CD4-positive, alpha-beta T cell treated with Interleukin-4 for 4 hours (primary cell): Measurements from ENCODE around the gene PTBP3.

Experiments
- DNase-seq: peaks from one replicate; pipeline ENCODE4 v3.0.0-alpha.2; 2020

The PTBP3 gene

DNA sequence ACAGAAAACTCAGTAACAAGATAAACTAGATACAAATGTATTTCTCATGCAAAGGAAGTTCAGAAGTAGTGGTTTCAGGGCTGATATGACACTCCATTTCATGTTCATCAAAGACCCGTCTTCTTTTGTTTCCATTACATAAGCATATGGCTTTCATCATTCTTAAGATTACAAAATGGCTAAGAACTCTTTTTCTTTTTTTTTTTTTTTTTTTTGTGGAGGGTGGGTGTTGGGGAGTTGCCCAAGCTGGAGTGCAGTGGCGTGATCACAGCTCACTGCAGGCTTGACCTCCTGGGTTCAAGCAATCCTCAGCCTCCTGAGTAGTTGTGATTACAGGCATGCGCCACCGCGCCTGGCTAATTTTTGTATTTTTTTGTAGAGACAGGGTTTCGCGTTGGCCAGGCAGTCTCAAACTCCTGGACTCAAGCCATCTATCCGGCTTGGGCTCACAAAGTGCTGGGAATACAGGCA lies 22.0 kb upstream of the PTBP3 start:
- DNase-seq = no peak

DNA sequence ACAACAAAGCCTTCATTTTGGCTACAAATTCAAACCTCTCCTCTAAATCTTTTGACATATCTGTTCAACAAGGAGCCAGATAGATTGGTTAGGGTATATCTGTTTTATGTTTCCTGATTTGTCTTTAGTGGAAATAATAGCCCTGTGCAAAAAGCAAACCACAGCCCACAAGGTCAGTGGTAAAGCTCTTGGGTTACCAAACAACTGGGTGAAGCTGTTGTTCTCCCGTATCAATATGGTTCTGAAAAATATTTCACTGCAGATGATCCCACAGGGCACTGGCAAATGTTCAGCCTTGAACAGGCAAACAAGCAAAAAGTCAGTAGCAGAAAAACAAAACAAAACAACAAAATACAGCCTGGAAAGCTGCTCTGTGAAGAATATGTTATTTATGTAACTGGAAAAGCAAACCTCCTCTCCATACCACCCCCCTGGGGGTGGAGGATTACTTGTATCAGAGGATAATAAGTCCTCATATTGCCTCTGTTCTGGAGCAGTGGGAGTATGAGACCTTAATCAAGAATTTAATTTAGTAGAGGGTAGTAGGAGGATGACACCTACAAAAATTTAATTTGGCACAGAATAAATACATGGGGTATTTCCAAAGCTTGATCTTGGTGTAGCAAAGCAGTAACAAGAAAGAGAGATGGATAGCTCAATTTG lies 20.8 kb upstream of the PTBP3 start:
- no peak for DNase-seq

DNA sequence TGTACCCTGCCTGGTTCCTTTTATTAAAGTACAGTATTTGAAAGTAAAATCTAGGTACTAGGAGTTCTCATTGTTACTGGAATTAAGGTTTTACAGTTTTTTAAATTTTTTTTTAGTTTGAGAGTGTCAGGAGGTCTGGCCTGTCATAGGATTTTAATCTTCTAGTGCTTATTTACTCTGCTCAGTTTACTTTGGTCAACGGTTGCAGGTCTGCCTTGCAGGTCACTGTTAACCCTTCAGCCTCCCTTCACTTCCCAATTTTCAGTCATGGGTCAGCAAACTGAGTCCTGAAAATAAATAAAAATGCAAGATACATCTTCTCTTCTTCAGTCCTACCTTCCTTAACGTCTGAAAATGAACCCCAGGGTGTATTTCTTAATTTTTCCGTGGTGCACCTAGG lies 18.8 kb upstream of the PTBP3 start:
- no peak for DNase-seq

DNA sequence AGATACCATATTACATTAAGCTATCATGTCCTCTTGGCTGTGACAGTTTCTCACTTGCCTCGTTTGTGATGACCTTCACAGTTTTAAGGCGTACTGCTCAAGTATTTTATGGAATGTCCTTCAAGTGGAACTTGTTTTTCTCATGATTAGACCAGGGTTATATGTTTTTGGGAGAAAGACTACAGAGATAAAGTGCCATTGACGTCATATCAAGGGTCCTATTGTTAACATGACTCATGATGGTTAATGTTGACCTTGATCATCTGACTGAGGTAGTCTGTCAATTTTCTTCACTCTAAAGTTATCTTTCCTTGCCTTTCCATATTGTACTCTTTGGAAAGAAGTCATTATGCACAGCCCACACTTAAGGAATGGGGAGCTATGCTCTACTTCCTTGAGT lies 17.8 kb upstream of the PTBP3 start:
- DNase-seq = no peak

DNA sequence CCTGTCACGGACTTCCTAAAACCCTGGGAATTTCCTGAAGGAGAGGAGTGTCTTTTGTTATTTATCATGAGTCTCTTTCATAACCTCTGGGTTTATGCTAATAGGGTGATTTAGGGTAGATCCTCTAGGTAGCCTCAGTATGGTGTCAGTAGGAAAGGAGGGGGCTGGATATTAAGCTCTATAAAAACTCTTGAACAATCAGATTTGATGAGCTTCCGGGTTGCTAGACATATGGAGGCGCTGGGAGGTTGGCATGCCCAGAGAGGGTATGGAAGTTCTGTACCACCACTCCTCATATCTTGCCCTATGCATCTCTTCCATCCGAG lies 15.6 kb upstream of the PTBP3 start:
- DNase-seq = no peak

DNA sequence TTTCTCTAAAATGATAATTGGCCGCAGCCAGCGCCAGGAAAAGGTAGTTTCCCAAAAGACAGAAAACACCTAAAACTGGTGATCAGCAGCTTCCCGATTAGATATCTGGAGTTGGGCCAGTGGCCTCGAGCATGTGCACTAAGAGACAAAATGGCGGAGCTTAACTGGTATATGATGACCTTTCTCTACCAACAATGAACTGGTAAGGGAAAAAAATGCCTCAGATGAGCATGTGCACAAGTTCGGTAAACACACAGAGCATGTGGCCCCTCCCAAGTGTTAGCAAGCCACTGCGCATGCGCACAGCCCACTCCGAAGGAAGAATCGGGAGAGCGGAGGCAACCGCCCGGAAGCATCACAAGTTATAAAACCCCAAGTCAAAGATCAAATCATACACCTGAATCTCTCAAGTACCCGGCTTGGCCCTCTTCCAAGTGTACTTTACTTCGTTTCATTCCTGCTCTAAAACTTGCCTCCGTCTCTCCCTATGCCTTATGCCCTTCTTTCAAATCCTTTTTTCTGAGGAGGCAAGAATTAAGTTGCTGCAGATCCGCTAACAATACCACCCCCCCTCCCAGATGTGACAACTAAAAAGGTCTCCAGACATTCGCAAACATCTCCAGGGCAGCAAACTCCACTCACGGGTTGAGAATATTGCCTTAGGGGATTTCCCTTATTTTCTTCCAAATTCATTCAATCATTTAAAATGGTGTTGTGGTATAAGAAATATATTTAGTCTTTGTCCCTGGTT lies 15.0 kb upstream of the PTBP3 start:
- peak; percentile 78 for DNase-seq

DNA sequence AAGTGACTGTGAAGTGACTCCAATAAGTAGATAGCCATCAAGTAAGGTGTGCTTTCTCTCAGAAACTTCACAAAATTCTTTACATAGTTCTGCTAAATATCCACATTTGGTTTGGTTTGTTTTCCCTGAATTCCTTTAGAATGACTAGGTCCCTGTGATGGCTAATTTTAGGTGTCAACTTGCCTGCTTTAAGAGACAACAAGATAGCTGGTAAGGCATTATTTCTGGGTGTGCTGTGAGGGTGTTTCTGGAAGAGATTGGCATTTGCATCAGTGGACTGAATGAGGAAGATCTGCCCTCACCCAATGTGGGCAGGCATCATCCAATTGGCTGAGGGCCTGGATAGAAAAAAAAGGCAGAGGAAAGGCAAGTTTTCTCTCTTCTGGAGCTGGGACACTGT lies 8.3 kb upstream of the PTBP3 start:
- DNase-seq = no peak

DNA sequence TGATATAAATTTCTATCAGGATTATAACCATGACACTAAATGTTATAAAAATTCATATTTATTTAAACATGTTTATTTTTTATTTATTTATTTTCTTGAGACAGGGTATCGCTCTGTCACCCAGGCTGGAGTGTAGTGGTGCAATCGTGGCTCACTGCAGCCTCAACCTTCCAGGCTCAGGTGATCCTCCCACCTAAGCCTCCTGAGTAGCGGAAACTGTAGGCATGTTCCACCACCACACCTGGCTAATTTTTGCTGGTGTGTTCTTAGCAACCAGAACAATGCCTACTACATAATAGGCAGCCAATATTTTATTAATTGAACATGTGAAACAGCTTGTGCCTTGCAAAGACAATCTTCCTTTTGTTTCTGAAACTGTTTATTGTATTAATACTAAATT lies 6.5 kb upstream of the PTBP3 start:
- no peak for DNase-seq

DNA sequence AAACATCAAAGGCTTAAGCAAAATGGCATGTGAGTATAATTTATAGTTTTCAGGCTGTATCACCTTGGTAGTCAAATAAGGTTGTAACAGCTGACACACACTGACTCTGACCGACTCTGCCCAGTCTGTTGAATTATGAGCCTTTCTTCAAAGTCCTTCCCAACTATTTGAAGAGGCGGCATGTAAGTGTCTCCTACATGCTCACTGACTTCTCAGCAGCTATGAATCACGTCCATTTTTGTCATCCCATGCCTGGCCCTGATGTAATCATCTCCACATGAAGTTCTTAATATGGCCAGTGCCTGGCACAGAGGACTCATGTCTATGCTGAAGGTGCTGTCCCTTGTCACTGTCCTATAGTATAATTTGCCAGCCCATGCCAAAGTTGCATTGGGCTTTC lies 5.1 kb upstream of the PTBP3 start:
- DNase-seq = no peak

DNA sequence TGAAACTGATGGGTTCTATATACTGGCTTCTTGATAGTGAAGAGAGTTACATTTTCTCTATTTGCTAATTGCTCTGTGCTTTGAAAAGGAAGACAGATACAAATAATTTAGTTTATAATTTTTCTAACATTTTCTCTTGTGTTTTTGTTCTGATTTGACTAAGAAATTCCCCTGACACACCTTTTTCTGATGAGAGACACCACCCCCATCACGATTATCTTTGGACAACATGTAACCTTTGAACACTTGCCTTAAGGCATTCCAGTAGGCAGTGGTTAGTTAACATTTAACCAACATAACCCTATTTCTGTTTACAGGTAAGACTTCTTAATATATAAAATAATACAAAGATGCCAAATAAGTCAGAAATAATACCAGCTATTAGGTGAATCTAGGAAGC lies 4.1 kb upstream of the PTBP3 start:
- no peak for DNase-seq

DNA sequence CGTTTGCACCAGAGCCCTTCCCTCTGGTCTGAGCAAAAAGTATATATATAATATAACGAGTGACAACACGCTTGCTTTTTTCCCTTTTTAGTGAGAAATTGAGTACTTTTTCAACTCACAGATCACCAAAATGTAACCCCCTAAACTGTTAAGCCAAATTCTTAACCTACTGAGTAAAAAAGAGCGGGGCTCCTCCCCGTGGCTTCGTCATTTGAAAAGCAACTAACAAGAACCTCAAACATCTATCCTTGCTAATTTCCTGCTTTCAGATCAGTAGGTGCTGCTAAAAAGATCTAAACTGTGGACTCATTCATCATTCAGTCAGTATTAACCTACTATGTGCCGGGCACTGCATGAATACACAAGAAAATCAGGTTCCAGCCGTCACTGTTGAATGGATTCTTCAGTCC lies 1.0 kb upstream of the PTBP3 start:
- DNase-seq = peak; percentile 60

DNA sequence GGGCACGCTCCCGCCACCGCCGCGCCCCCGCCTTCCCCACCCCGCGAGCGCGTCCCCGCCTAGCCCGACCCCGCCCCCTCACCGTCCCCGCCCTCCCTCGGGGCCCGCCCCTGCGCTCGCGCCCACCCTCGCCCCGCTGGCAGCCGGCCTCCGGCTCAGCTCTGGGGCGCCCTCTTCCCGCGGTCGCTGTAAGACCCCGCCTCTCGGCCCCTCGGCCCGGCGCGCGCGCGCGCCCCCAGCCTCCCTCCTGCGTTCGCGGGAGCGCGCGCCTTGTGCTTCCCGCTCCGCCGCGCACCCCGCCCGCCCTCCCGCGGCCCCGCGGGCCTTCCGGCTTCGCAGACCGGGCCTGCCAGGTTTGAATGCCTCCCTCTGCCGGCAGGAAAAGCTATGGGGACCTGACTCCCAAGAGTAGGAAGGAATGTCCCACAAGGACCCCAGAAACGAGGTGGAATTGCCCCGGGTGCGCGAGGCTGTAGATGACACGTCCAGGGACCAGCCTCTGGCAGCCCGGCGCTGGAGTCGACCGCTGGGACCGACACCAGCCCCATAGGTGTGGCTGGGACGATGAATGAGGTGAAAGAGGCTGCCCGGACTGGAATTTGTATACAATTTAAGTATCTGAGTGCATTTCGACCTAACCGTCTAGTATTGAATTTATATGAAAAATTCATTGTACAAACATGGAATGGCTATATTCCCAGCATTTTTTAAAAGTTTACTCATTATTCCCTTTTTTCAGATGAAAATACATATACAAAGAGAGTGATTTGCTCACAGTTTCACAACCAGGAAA lies 416 bp upstream of the PTBP3 start:
- peak; percentile 94 for DNase-seq

DNA sequence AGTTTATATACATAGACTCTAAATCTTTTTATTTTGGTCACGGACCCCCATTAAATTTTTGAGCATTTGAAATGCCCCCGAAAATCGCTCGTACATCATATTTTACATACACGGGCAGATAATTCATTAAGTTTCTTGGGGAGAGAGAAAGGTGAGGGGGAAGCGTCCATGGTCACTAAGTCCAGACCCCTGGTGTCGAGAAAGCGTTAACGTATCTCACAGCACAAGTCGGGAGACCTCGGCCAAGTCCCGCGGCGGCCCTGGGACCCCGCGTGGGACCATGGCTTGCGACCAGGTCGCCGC lies 794 bp downstream of the PTBP3 start:
- DNase-seq = no peak

DNA sequence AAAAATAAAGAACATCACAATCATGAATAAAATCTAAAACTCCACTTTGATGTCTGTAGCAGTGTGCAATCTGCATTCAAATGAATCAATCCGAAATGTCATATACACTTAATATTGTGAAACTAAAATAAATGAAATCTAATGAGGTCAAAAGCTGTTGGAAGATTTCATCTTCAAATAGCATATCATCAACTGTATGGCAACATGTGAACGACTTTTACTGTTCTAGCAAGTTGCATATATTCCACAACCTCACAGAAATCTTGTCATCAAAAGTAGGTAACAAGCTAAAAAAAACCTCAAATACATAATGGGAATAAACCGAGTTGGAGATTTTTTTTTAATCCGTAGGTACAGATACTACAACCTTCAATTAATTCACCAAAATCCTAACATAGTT lies 1.2 kb downstream of the PTBP3 start:
- DNase-seq = no peak

DNA sequence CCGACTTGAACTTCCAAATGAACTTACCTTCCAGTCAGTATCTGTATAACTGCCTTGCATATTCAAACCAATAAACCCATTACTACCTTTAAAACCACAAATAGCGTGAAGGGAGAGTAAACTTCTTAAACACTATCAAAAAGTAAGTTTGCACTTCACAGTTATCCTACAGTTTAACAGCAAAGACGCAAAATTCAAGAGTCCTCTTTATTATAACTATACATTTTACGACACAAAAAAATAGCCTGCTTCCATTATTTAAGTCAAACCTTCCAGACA lies 1.8 kb downstream of the PTBP3 start:
- no peak for DNase-seq

DNA sequence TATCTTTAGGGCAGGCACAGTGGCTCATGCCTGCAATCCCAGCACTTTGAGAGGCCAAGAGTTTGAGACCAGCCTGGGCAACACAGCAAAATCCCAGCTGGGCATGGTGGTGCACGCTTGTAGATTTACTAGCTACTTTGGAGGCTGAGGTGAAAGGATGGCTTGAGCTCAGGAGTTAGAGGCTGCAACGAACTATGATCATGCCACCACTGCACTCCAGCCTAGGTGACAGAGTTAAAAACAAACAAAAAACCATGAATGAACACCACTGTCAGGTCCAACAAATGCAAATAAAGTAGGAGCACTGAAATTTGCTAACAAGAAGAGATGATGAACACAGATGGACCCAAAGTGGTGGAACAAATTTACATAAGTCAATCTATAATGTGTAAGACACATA lies 4.9 kb downstream of the PTBP3 start:
- no peak for DNase-seq

DNA sequence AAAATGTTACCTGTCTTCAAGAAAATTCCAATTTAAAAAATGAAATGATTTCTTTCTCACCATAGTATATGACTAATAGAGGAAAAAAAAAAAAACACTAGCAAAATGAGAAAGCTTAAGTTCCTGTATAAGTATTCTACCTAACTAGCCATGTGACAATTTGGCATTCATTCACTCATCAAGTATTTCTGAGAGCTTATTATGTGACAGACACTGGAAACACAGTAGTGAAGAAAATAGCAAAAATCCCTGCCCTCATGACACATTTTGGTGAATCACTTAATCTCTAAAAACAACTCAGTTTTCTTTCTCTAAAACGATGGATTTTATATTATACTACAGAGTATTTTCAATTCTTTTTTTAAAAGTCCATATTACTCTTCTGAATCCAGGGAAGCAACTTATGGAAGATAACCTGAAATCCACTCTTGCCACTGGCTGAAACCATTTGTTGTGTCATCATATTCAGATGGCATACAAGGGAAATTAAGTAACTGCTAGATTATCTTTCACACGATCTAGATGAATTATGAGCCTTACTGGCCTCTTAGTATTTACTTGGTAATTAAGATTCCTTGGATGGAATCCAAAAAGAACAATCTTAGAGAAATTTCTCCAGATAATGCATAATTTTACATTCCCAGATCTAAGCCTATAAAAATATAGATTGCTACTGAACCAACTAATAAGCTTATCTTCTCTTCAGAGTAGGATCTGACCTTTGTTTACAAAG lies 5.5 kb downstream of the PTBP3 start:
- peak; percentile 50 for DNase-seq

DNA sequence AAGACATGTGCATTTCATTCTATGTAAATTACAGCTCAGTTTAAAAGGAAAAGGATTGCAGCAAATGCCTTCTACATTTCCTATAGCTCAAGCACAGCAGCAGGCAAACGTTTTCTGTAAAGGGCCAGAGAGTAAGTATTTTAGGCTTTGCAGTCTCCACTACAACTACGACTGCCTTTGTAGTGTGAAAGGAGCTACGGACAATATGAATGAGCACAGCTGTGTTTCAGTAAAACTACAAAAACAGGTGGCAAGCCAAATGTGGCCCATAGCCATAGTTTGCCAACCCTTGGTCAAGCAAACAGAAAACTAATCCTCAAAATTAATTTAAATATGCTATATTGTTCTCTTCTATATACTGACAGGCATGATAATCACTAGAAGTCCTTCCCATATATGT lies 7.2 kb downstream of the PTBP3 start:
- no peak for DNase-seq

DNA sequence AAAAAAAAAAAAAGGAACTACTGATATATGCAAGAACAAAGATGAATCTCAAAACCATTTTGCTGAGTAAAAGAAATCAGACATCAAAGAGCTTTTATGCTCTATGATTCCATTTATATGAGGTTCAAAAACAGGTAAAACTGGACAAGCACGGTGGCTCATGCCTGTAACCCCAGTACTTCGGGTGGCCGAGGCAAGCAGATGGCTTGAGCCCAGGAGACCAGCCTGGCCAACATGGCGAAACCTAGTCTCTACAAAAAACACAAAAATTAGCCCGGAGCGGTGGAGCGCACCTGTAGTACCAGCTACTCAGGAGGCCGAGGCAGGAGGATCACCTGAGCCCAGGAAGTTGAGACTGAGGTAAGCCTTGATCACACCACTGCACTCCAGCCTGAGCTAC lies 7.8 kb downstream of the PTBP3 start:
- no peak for DNase-seq

DNA sequence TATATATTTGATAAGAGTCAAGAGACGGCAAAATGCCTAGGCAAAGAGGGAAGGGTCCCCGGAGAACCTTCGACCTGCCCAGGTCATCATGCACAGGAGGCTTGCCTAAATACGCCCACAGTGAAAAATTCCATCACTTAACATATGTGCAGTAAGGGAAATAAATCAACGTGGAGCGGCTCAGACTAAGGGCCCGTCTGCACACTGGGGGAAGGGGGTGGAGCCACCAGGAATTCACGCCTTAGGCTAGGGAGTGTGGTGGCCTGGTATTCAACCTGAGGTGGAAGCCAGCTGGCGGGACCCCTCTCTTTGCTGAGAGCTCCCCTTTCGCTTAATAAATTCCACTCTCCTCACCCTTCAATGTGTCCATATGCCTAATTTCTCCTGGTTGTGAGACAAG lies 8.3 kb downstream of the PTBP3 start:
- DNase-seq = no peak

DNA sequence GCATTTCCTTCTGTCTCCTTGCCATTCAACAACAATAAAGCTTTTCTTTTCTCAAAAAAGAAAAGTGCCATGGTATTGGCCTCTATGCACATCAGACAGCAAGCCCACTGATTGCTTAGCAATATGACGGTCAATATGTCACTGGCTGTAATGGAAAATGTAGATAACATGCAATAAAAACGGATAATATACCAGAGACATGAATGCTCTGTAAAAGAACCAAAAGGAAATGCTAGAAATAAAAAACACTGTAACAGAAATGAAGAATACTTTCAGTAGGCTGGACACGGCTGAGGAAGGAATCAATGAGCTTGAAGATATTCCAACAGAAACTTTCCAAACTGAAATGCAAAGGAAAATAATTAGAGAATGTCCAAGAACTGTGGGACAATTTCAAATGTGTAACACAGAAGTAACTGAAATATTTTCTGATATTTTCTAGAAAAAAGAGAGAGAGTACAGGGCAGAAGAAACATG lies 10.0 kb downstream of the PTBP3 start:
- no peak for DNase-seq

DNA sequence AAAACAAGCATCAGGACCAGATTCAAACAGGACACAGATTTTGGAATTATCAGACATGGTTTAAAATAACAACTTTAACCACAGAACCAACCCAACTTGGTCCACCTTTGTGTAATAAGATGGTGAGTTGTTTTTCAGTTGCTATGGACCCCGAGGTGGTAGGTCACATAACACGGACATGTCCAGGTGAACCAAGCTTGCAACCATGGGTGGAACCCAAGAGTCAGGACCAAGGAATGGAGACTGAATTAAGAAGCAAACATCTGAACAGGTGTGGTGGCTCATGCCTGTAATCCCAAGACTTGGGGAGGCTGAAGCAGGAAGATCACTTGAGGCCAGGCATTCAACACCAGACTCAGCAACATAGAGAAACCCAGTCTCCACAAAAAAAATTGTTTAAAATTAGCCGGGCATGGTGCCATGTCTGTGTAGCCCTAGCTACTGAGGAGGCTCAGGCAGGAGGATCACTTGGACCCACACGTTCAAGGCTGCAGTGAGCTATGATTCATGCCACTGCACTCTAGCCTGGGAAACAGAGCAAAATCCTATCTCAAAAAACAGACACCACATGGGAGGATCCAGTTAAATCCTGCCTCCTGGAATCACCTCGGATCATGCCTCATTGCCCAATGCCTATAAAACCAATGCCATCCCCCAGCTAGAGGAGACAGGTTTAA lies 10.6 kb downstream of the PTBP3 start:
- no peak for DNase-seq

DNA sequence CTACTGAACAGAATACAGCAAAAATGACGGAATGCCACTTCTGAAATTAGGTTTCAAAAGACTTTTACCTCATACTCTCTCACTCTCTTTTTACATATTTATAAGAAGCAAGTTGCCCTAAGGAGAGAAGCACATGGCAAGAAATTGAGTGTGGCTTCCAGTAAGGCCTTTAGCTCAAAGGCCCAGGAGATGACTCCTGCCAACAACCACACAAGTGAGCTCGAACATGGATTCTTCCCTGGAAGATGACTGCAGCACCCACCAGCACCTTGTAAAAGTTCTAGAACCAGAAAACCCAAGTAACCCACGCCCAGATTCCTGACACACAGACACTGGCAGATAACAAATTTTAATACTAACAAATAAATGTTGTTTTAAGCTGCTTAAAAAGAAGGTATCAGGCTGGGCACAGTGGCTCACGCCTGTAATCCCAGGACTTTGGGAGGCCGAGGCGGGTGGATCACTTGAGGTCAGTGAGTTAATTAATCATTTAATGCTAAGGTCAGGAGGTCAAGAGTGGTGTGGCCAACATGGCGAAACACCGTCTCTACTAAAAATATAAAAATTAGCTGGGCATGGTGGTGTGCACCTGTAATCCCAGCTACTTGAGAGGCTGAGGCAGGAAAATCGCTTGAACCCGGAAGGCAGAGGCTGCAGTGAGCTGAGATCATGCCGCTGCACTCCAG lies 17.0 kb downstream of the PTBP3 start:
- DNase-seq = no peak
